Astrocyte (in vitro differentiated cells and primary cell): ENCODE data around the gene CREB5.

Source experiments
- EZH2 ChIP-seq: IDR thresholded peaks from 2 replicates; pipeline ENCODE4 v1.6.1; 2012; ENCODE audit warnings: mild to moderate bottlenecking, low read length, inconsistent platforms; ENCODE audit not compliant: insufficient read depth
- TF ChIP-seq, protein P1 (sequence below): IDR thresholded peaks from 2 replicates; pipeline ENCODE4 v1.5.1; 2011; ENCODE audit warnings: low read depth, mild to moderate bottlenecking, inconsistent platforms, low read length, moderate library complexity; ENCODE audit not compliant: insufficient read depth

DNA sequence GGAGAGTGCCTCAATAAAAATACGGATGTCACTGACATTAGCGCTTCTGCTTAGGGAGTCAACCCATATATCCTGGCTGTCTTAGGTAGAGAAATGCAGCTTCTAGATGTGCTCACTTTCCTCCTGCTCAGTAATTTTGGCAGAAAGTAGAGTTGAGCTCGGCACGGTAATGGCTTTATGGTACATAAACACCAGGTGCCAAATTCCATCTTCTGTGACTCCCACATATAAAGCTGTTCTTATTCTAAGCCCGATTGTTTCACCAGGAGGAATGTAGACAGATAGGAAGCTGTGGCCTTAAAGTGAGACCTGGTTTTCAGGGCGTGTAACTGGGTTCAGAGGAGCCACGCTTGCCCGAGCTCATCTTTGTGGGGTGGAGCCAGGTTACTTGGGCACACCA, 143.7 kb downstream of the CREB5 start:
- TF ChIP-seq, protein P1, sequence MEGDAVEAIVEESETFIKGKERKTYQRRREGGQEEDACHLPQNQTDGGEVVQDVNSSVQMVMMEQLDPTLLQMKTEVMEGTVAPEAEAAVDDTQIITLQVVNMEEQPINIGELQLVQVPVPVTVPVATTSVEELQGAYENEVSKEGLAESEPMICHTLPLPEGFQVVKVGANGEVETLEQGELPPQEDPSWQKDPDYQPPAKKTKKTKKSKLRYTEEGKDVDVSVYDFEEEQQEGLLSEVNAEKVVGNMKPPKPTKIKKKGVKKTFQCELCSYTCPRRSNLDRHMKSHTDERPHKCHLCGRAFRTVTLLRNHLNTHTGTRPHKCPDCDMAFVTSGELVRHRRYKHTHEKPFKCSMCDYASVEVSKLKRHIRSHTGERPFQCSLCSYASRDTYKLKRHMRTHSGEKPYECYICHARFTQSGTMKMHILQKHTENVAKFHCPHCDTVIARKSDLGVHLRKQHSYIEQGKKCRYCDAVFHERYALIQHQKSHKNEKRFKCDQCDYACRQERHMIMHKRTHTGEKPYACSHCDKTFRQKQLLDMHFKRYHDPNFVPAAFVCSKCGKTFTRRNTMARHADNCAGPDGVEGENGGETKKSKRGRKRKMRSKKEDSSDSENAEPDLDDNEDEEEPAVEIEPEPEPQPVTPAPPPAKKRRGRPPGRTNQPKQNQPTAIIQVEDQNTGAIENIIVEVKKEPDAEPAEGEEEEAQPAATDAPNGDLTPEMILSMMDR = no peak
- TF ChIP-seq EZH2 = no peak
